Tongue (tissue), 2 donors: ENCODE data around the gene SGTA. TPM values are rescaled to one million over a fixed set of nuclear protein-coding genes. Genes with fewer than 3 reads are reported as not detected.

Source experiments
- DNase-seq: peaks from one replicate; pipeline ENCODE4 v3.0.0-alpha.2; 2015
- total RNA-seq: library from RNA; depleted of rRNA; stranded (reverse); fragments of >200 nt; gene quantifications from one replicate; pipeline ENCODE4 v1.2.3, GENCODE V29; 2014

SGTA gene
- 49.7 TPM for total RNA-seq

- DNase-seq, result peak; percentile 99
Observed at GRCh38 chr19:2782936-2783780, at the start of gene SGTA. SGTA (minus strand) TSS chr19:2783273; CDS start chr19:2769068, 14,205 bp downstream.

DNA sequence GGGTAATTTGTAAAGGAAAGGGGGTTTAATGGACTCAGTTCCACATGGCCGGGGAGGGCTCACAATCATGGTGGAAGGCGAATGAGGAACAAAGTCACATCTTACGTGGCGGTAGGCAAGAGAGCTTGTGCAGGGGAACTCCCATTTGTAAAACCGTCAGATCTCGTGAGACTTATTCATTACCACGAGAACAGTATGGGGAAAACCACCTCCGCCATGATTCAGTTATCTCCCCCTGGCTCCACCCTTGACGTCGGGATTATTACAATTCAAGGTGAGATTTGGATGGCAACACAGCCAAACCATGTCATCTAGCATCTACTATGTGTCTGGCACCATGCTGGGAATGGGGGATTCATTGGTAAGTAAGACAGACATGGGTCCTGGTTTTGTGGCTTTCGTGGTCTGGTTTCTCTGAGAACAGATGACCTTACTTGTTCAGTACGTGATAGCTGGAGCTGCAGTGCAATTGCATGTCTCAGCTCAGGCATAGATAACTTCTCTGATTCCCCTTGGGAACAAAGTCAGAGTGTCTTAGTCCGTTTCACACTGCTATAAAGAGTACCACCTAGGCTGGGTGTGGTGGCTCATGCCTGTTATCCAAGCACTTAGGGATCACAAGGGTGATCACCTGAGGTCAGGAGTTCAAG, 44.9 kb upstream of the SGTA start:
- no peak for DNase-seq

DNA sequence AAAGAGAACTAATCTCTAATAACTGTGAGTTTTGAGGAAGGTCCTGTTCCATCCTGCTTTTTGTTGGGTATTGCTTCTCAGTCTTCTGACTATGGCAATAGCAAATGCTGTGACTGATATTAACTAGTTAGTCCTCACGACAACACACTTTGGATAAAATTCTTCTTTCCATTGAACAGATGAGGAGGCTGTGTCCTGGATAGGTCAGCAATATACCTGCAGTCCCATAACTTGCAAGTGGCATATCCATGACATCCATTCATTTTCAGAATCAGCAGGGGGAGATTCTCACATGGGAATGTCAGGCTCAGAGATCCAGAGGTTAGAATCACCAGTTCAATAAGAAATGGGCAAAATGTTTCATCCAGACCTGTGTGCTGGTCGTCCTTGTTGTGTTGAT, 43.9 kb upstream of the SGTA start:
- DNase-seq, result no peak

DNA sequence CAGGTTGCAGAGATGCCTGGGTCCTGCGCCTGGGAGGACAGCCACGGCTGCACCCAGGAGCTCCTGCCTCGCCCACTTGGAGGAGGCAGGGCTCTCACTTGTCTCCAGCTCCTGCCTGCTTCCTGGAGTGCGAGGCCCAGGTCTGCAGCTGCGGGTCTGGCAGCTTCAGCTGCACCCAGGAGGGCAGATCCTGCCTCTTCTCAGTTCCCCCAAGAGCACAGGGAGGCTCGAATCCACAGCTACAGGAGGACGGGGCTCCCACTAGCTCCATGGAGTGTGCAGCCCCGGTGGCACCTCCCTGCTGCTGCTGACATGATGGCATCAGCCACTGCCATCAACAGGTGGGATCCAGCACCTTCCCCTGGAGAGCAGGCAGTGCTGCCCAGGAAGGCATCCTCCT, 41.1 kb upstream of the SGTA start:
- DNase-seq, result no peak

DNA sequence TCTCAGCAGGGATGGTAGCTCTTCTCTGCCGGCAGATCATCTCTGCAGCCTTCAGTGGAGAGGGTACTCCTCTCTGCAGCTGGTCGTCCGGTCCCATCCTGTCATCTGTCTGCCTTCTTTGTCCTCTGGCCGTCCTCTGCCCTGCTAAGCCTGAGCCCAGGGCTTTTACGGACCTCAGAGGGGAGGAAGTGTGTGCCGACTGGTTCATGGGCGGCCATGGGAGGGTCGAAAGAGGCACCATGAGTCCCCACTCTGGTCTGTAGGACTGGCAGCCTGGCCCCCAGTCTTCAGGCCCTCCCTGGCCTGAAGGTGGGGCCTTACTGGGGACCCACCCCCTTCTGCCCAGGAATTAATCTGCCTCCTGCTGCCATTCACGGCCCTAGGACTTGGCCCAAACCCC, 40.6 kb upstream of the SGTA start:
- DNase-seq, result no peak

GRCh38 chr19:2822846-2823245, 39.8 kb upstream of the SGTA start:
- DNase-seq, result no peak

- DNase-seq, result peak; percentile 16
Observed at GRCh38 chr19:2820112-2820702, 37.1 kb upstream of the SGTA start.

GRCh38 chr19:2819540-2820111, 36.6 kb upstream of the SGTA start, which contains the start of gene ZNF554:
ZNF554 (plus strand) TSS chr19:2819868; CDS start chr19:2820072, 204 bp downstream.
- peak; percentile 99 for DNase-seq

GRCh38 chr19:2817237-2817829, 34.3 kb upstream of the SGTA start:
- DNase-seq, result peak; percentile 6

DNA sequence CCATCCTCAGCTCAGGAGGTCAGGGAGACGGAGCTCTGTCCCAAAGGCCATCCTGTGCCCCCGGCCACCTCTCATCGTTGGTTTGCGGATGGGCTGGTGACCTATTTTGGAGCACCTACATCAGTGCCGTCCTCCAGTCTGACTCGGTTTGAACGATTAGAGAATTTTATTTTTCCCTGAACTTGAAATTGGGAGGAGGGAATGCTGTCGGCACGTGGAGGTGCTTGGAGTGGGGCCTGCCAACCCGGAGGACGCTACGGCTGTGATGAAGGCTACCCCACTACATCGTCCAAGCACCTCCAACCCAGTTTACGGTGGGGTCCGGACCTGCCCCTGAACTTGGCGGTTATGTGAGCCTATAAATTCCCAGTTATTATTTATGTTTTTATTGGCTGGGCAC, 33.6 kb upstream of the SGTA start:
- no peak for DNase-seq

DNA sequence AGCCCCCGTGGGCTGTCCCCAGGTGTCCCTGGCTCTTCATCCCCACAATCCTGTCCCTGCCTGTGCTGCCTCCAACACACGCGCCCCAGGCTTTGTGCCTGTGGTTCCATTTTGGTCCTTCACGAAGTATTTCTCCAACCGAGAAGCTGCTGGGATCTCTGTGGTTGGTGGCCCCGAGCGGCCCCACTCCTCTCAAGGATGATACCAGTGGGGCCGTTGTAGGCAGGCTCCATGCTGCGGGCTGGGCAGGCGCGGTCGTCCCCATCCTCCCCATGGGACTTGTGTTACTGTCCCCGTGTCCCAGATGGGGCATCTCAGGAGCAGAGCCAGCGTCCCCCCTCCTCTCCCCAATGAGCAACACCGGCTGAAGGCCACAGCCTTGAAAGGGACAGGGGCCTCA, 32.9 kb upstream of the SGTA start:
- DNase-seq, result no peak

DNA sequence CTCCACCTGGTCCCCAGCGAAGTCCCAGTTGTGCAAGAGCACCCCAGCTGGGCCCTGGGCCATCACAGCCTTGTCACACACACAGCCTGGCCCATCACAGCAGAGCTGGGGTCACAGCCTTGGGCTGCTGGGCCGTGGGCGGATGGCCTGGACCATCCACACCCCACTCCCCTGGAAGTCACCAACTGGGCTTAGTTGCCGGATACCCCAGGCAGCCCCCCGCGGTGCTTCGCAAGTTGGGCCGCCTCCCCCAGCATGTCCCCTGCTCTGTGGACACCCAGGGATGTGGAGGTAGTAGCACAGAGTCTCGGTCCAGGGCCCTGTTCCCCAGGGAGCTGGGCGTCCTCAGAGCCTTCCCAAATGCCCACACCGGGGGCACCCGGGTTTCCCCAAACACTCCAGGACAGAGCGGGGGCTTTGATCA, 32.1 kb upstream of the SGTA start:
- DNase-seq, result no peak

- DNase-seq, result no peak
Observed at GRCh38 chr19:2814426-2814825, 31.4 kb upstream of the SGTA start.

DNA sequence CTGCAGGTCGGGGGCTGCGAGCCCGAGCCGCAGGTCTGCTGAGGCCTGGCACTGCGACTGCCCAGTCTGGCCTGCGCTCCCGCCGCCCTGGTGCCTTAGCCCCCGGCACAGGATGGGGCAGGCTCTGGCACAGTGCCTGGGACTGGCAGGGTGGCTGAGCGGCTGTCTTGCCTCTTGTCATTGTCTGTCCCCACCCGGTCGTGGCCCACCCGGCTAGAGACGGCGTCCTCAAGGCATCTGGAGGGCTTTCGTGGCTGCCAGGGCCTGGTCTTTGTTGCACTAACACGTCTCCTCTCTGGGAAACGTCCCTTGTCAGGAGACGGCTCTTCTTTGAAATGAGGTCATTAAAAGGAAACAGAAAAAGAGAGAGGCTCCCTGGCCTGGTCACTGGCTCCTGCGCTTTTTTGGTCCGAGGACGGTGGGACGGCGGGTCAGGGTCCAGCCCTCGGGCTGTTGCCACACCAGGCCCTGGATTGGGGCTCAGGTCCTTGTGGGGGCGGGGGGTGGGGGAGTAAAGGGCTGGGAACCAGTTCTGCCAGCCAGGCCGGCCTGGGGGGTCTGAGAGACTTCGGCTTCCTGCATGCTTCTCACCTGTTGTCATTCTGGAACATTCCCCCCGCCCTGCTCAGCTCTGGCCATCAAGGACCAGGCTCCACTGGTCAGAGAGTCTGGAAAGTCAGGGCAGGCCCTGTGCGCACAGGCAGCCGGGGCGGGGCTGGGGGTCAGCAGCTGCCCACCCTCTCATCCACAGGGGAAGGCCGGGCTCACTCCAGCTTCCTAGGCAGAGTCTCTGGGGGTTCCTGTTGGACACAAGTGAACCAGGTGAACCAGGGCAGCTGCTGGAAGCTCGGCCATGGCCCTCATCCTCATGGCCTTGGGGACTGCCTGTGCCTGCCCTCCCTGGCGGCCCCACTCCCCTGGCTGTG, 30.4 kb upstream of the SGTA start:
- DNase-seq, result no peak

DNA sequence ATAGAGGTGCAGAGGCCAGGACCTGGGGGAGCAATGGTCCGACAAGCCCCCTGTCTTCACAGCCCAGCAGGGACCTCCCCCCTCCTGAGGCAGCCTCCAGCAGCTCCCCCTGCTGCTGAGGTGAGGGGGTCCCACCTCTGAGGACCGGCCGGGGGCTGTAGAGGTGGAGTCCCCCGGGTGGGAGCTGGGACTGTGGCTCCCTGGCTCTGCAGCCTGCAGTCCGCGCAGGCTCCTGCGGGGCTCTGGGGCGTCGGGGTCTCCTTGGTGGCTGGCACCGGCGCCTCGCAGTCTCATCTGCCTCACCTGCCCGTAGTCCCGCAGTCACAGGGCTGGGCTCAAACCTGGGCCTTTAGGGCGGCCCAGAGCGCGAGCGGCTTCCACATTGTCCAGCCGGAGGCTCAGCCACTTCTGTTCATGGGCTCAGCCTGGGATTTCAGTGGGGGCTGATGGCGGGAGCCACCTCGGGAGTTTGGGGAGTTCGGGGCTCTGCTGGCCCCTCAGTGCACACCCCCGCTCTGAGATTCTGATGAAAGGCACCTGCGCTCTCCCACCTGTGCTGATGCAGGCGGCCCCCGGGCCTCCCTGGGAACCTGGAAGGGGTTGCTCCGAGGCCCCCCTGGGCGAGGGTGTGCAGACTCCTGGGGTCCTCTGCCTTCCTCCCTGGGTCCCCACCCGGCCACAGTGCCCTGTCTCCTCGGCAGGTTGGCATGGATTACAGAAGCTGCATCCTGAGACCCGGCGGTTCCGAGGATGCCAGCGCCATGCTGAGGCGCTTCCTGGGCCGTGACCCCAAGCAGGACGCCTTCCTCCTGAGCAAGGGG, 29.6 kb upstream of the SGTA start:
- no peak for DNase-seq

- no peak for DNase-seq
Observed at GRCh38 chr19:2811735-2812413, 28.8 kb upstream of the SGTA start.

- no peak for DNase-seq
Observed at GRCh38 chr19:2811221-2811722, 28.2 kb upstream of the SGTA start.

- DNase-seq, result no peak
Observed at GRCh38 chr19:2810141-2811091, 27.3 kb upstream of the SGTA start.
